Mucosa of rectum (tissue), 2 donors: ENCODE results near the gene RPL21.
"Not testable (repeated sequence)": the region's sequence is repeated elsewhere in the genome, so short reads cannot be mapped to it uniquely, and the experiment has no call there.

Experiments
- H3K27ac ChIP-seq, 2 donors: one replicate each; pipeline ENCODE4 v1.7.0; 2013; ENCODE audit warnings: inconsistent platforms in 2 of 2, low read depth in 2 of 2, low read length in 2 of 2
- H3K27me3 ChIP-seq, 2 donors: one replicate each; pipeline ENCODE4 v1.7.0; 2013; ENCODE audit warnings: low read length in 2 of 2; ENCODE audit not compliant: control insufficient read depth in 2 of 2, insufficient read depth in 2 of 2
- H3K36me3 ChIP-seq, 2 donors: one replicate each; pipeline ENCODE4 v1.7.0; 2013; ENCODE audit warnings: low read length in 2 of 2; ENCODE audit not compliant: control insufficient read depth in 2 of 2, insufficient read depth in 2 of 2
- H3K4me1 ChIP-seq, 2 donors: one replicate each; pipeline ENCODE4 v1.7.0; 2013; ENCODE audit warnings: low read length in 2 of 2, mild to moderate bottlenecking in 1 of 2; ENCODE audit not compliant: control insufficient read depth in 2 of 2, insufficient read depth in 2 of 2
- H3K4me3 ChIP-seq, 2 donors: one replicate each; pipeline ENCODE4 v1.7.0; 2013; ENCODE audit warnings: low read length in 2 of 2
- H3K9ac ChIP-seq, 2 donors: one replicate each; pipeline ENCODE4 v1.7.0; 2013; ENCODE audit warnings: low read length in 2 of 2, low read depth in 1 of 2, mild to moderate bottlenecking in 1 of 2
- H3K9me3 ChIP-seq, 2 donors: one replicate each; pipeline ENCODE4 v1.7.0; 2013; ENCODE audit warnings: low read length in 2 of 2; ENCODE audit not compliant: control insufficient read depth in 2 of 2
- donor health status: healthy.
- donor health status: Normal muscosa, but diverticular disease.

Gene RPL21

GRCh38 chr13:27281420-27281819 is 30.1 kb downstream of the RPL21 start:
- Histone ChIP-seq H3K9ac (no peak overlapping the region), H3K27me3 (no peaks in the 10 kb centered on the region), H3K9me3 (no peaks in the 10 kb centered on the region)

GRCh38 chr13:27283906-27284493 is 32.6 kb downstream of the RPL21 start:
- Histone ChIP-seq H3K4me3 (no peak overlapping the region), H3K4me1 (no peaks in the 10 kb centered on the region), H3K27ac (no peak overlapping the region), H3K9ac (no peak overlapping the region), H3K9me3 (no peaks in the 10 kb centered on the region), H3K36me3 (no peaks in the 10 kb centered on the region), H3K27me3 (no peaks in the 10 kb centered on the region)

More at GRCh38 chr13:27281420-27281819, 30.1 kb downstream of the RPL21 start:
- no peaks in the 10 kb centered on the region for H3K4me1 ChIP-seq
- no peak overlapping the region for H3K4me3 ChIP-seq
- no peaks in the 10 kb centered on the region for H3K36me3 ChIP-seq
- H3K27ac ChIP-seq: no peak overlapping the region

DNA sequence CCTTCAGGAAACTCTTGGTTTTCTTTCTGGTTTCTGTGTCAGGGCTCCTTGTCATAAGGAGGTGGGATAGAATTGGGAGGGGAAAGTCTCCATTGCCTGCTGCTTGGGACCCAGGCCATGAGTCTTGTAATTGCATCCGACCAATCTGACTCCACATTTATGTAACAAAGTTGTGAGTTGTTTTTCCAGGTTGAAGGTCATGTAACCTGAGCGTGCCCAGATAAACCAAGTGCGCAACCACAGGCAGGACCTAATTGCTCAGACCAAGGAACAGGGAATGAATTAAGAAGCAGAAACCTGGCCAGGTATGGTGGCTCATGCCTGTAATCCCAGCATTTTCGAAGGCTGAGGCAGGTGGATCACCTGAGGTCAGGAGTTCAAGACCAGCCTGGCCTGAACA is 37.0 kb downstream of the RPL21 start:
- Histone ChIP-seq H3K36me3 (no peaks in the 10 kb centered on the region), H3K27me3 (no peaks in the 10 kb centered on the region), H3K4me3 (no peak overlapping the region), H3K9ac (no peak overlapping the region), H3K27ac (no peak overlapping the region), H3K4me1 (no peaks in the 10 kb centered on the region), H3K9me3 (no peaks in the 10 kb centered on the region)

GRCh38 chr13:27289011-27289665 is 37.8 kb downstream of the RPL21 start:
- no peak overlapping the region for H3K9ac ChIP-seq
- H3K27ac ChIP-seq: no peak overlapping the region
- H3K4me3 ChIP-seq: no peak overlapping the region
- no peaks in the 10 kb centered on the region for H3K36me3 ChIP-seq
- no peaks in the 10 kb centered on the region for H3K4me1 ChIP-seq
- no peaks in the 10 kb centered on the region for H3K9me3 ChIP-seq
- no peaks in the 10 kb centered on the region for H3K27me3 ChIP-seq

DNA sequence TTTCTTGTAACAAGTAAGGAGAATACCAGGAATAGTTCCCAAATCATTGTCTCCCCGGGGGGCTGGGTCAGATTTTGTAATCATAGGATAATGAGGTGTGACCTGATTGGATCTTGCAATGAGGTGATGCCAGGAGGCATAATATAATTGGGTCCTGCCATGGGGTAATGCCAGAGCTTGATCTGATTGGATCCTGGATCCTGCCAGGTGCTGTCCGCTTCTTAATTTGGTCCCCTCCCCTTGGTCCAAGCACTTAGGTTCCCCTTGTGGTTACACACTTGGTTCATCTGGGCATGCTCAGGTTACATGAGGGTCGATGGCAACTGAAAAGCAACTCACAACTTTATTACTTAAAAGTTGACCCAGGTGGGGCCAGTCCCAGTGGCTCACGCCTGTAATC is 39.4 kb downstream of the RPL21 start:
- H3K4me1 ChIP-seq: no peaks in the 10 kb centered on the region
- no peak overlapping the region for H3K27ac ChIP-seq
- H3K4me3 ChIP-seq: no peak overlapping the region

DNA sequence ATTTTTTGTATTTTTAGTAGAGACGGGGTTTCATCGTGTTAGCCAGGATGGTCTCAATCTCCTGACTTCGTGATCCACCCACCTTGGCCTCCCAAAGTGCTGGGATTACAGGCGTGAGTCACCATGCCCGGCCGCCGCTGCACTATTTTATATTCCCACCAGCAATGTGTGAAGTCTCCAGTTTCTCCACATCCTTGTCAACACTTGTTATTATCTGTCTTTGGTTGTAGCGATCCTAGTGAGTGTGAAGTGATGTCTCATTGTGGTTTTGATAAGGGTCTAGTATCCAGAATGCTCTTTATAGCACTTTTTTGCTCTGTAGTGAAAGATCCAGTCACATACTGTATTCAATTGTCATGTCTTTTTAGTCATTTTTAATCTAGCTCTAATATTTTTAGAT is 40.6 kb downstream of the RPL21 start:
- not testable (repeated sequence) for H3K9ac ChIP-seq, H3K27me3 ChIP-seq, H3K27ac ChIP-seq

More for the DNA sequence above, 39.4 kb downstream of the RPL21 start:
- Histone ChIP-seq H3K36me3 (no peaks in the 10 kb centered on the region), H3K27me3 (no peaks in the 10 kb centered on the region), H3K9ac (no peak overlapping the region), H3K9me3 (no peaks in the 10 kb centered on the region)

DNA sequence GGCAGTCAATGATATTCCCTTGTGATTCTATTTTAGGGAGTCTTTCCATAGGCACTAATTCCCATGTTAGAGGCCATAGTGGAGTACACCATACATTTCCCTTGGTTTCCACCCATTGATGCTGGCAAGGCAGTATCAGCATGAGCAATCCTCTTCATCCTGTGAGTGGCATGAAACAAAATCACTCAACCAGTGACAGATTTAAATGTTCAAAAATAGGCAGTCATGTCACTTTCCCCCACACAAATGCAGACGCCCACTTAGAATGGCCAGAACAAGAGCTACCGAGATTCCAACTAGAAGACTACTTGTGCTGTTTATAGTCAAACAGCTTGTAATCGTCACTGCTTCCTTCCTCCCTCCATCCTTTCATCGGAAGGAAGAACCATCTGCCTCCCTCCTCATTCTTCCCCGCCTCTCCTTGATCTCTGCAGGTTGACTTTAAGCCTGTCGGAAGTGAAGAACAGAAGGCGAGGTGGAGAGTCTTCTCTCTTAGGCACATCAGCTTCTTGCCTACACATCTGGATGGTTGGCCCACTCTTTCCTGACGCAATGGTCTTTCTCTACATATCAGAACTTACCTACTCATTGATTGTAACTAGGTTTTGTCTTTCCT is 41.8 kb downstream of the RPL21 start:
- H3K36me3 ChIP-seq: no peaks in the 10 kb centered on the region
- no peak overlapping the region for H3K9ac ChIP-seq
- no peaks in the 10 kb centered on the region for H3K9me3 ChIP-seq
- H3K27me3 ChIP-seq: no peaks in the 10 kb centered on the region
- H3K4me1 ChIP-seq: no peaks in the 10 kb centered on the region
- H3K27ac ChIP-seq: no peak overlapping the region
- H3K4me3 ChIP-seq: no peak overlapping the region

More for the DNA sequence above, 40.6 kb downstream of the RPL21 start:
- not testable (repeated sequence) for H3K36me3 ChIP-seq, H3K9me3 ChIP-seq, H3K4me3 ChIP-seq, H3K4me1 ChIP-seq

DNA sequence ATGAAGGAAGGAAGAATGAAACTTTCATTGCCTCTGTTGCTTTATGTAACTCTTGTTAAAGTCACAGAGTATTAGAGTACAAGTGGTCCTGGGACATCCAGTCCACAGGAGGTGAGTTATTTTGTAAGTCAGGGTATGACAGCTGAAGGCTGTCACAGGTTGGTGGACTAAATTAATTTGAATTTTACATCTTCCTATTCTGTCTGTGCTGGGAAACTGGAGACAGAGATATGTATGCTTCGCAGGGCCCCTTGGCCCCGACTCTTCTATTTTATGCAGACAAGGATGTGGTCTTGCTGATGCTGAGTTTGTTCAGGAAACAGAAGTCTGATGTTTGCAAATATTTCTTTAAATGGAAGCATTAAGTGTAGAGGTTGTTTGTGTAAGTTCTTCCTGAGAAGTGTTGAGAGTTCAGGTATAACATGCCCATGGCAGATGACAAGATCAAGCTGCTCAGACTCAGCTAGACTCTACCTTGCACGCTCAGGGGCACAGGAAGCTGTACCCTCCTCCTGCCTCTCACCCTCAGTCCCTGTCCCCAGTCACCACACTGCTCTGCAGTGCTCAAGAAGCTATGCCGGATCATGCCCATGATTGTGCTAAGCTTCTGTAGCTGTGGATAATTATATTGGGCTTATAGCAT is 42.6 kb downstream of the RPL21 start:
- Histone ChIP-seq H3K9ac (no peak overlapping the region), H3K27ac (no peak overlapping the region), H3K27me3 (no peaks in the 10 kb centered on the region)

GRCh38 chr13:27295096-27295495 is 43.7 kb downstream of the RPL21 start:
- no peaks in the 10 kb centered on the region for H3K4me1 ChIP-seq
- H3K4me3 ChIP-seq: no peak overlapping the region
- no peaks in the 10 kb centered on the region for H3K9me3 ChIP-seq
- no peak overlapping the region for H3K9ac ChIP-seq
- no peaks in the 10 kb centered on the region for H3K36me3 ChIP-seq
- H3K27me3 ChIP-seq: no peaks in the 10 kb centered on the region
- no peak overlapping the region for H3K27ac ChIP-seq

More for the DNA sequence above, 42.6 kb downstream of the RPL21 start:
- Histone ChIP-seq H3K36me3 (no peaks in the 10 kb centered on the region), H3K4me3 (no peak overlapping the region), H3K9me3 (no peaks in the 10 kb centered on the region), H3K4me1 (no peaks in the 10 kb centered on the region)

DNA sequence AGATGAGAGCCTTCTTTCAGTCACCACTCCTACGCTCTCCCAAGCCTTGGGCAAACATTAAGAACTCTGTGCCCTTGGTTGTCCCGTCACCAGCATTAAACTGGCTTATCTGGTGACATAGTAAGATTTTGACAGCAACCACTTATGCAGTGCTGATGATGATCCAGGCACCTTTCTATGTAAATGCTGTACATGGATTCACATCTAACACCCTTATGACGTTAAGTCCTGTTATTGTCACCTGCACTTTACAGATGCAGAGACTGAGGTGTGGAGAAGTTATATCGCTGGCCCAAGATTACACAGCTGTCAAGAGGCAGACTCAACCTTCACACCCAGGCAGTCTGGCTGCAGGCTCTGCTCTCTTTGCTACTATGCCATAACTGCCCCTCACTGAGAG is 44.3 kb downstream of the RPL21 start:
- Histone ChIP-seq H3K27ac (no peak overlapping the region), H3K4me3 (no peak overlapping the region), H3K9ac (no peak overlapping the region), H3K27me3 (no peaks in the 10 kb centered on the region), H3K9me3 (no peaks in the 10 kb centered on the region), H3K36me3 (no peaks in the 10 kb centered on the region), H3K4me1 (no peaks in the 10 kb centered on the region)
